ENCODE results near the gene HCLS1.

The HCLS1 gene

DNA sequence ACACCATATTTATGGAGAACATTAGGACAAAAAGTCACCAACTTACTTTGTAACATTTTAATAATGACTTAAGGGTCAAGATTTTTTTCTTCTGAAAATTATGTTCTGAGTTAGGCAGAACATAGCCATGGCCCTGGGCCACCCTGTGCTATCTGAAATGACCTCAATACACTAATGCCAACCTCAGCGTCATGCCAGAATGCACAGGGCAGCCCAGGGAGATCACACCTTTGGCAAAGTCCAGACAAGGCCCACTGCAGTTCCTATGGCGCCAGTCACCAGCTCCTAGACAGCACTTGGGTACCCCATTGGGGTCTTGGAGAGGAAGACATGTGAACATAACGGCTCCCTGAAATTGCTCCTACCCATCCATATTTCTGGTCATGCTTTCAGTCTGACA lies 33.1 kb downstream of the HCLS1 start:
- H3K4me1 ChIP-seq (ENCODE audit: control insufficient read depth in 1 of 2, insufficient read depth in 1 of 2, low read depth in 1 of 2, low read length in 1 of 2) = no peaks in the 10 kb centered on the region
- H3K36me3 ChIP-seq = peaks cover 45% of the 10 kb centered on the region
- H3K4me3 ChIP-seq (ENCODE audit: low read depth in 1 of 2, low read length in 1 of 2) = no peak overlapping the region
- TF ChIP-seq, protein P1, sequence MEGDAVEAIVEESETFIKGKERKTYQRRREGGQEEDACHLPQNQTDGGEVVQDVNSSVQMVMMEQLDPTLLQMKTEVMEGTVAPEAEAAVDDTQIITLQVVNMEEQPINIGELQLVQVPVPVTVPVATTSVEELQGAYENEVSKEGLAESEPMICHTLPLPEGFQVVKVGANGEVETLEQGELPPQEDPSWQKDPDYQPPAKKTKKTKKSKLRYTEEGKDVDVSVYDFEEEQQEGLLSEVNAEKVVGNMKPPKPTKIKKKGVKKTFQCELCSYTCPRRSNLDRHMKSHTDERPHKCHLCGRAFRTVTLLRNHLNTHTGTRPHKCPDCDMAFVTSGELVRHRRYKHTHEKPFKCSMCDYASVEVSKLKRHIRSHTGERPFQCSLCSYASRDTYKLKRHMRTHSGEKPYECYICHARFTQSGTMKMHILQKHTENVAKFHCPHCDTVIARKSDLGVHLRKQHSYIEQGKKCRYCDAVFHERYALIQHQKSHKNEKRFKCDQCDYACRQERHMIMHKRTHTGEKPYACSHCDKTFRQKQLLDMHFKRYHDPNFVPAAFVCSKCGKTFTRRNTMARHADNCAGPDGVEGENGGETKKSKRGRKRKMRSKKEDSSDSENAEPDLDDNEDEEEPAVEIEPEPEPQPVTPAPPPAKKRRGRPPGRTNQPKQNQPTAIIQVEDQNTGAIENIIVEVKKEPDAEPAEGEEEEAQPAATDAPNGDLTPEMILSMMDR (IDR thresholded peaks at IDR 0.05) = no peak
- H3K27me3 ChIP-seq = no peaks in the 10 kb centered on the region
- no peaks in the 10 kb centered on the region for H3K9me3 ChIP-seq
- H3K27ac ChIP-seq = no peak overlapping the region

DNA sequence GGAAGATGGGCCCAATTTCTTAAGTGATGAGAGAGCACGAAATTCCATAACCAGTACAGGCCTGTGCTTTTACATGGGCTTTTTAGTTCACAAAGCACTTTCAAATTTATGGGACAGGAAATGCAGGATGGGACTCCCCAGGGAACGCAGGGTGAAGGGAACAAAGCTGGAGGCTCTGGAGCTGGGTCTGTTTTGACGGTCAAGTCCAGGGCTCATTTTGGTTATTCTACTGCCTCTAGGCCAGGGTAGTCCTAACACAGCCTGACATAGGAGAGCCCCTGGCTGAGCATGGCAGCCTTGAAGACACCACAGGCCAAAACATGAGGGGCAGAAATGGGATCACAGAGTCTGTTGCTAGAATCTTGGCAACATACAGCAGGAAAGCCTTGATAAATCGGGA lies 33.5 kb downstream of the HCLS1 start:
- no peak overlapping the region for H3K4me3 ChIP-seq (ENCODE audit: low read depth in 1 of 2, low read length in 1 of 2)
- H3K36me3 ChIP-seq = peaks cover 40% of the 10 kb centered on the region
- no peaks in the 10 kb centered on the region for H3K4me1 ChIP-seq (ENCODE audit: control insufficient read depth in 1 of 2, insufficient read depth in 1 of 2, low read depth in 1 of 2, low read length in 1 of 2)
- no peaks in the 10 kb centered on the region for H3K27me3 ChIP-seq
- H3K9me3 ChIP-seq = no peaks in the 10 kb centered on the region
- TF ChIP-seq, protein P1 (IDR thresholded peaks at IDR 0.05) = no peak
- H3K27ac ChIP-seq = no peak overlapping the region

DNA sequence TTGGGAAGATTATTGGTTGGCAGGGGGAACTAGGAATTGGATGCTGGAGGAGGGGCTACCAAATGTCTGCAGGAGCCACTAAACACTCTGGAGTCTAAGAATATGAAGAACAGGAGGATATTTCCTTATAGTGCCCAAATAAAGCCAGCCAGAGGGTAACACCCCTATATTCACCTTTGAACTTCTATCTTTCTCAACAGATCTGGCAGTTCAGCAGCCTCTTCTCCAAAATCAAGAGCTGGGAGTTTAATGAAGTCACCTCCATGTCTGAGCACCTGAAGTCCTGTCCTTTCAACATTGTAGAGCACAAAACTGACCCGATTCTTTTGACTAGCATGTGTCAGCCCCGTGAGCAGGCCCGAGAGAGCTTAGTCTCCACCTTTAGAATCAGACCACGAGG lies 34.2 kb downstream of the HCLS1 start:
- TF ChIP-seq, protein P1 (IDR thresholded peaks at IDR 0.05) = no peak
- Histone ChIP-seq H3K27ac (no peak overlapping the region), H3K36me3 (peaks cover 33% of the 10 kb centered on the region), H3K4me3 (ENCODE audit: low read depth in 1 of 2, low read length in 1 of 2) (no peak overlapping the region), H3K4me1 (ENCODE audit: control insufficient read depth in 1 of 2, insufficient read depth in 1 of 2, low read depth in 1 of 2, low read length in 1 of 2) (no peaks in the 10 kb centered on the region), H3K9me3 (no peaks in the 10 kb centered on the region), H3K27me3 (no peaks in the 10 kb centered on the region)

DNA sequence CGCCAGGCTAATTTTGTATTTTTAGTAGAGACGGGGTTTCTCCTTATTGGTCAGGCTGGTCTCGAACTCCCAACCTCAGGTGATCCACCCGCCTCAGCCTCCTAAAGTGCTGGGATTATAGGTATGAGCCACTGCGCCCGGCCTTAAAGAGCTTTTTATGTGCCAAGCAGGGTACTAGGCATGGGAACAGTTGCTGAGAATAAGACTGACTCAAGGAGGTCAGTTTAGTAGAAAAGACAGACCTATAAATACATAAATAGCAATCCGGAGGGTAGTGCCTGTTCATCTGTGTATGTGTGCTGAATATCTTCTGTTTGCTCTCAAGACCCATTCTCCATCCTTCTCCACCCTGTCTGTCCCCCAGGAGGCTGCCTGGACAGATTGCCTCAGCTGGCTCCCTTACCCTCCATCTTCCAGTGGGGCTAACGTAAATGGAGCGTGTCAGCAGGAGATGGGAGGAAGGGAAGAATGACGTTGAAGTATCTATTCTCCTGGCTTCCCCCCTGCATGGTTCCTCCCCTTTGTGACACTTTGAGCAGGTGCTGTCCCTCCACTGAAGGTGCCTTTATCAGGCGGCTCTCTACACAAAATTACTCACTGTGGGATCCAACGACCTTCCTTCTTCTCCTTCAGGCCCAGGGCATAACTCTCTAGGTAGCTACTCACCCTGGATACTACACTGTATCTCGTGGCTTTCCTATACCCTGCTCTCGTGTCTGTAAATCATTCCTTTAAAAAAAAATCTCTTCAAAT lies 36.4 kb downstream of the HCLS1 start:
- Histone ChIP-seq H3K9me3 (no peaks in the 10 kb centered on the region), H3K4me1 (ENCODE audit: control insufficient read depth in 1 of 2, insufficient read depth in 1 of 2, low read depth in 1 of 2, low read length in 1 of 2) (no peaks in the 10 kb centered on the region), H3K27me3 (no peaks in the 10 kb centered on the region), H3K36me3 (peaks cover 12% of the 10 kb centered on the region), H3K4me3 (ENCODE audit: low read depth in 1 of 2, low read length in 1 of 2) (no peak overlapping the region), H3K27ac (no peak overlapping the region)
- TF ChIP-seq, protein P1 (IDR thresholded peaks at IDR 0.05) = no peak

DNA sequence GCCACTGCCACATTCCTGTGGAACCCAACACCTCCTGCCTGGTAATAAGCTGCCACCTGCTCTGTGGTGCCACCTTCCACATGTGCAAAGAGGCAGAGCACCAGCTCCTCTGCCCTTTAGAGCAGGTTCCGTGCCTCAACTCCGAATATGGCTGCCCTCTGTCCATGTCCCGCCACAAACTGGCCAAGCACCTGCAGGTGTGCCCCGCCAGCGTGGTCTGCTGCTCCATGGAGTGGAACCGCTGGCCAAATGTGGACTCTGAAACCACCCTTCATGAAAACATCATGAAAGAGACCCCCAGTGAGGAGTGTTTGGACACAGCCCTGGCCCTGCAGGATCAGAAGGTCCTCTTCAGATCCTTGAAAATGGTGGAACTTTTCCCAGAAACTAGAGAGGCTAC lies 39.2 kb downstream of the HCLS1 start:
- Histone ChIP-seq H3K27ac (no peak overlapping the region), H3K9me3 (no peaks in the 10 kb centered on the region), H3K4me1 (ENCODE audit: control insufficient read depth in 1 of 2, insufficient read depth in 1 of 2, low read depth in 1 of 2, low read length in 1 of 2) (no peaks in the 10 kb centered on the region), H3K27me3 (no peaks in the 10 kb centered on the region), H3K36me3 (no peaks in the 10 kb centered on the region), H3K4me3 (ENCODE audit: low read depth in 1 of 2, low read length in 1 of 2) (no peak overlapping the region)
- TF ChIP-seq, protein P1 (IDR thresholded peaks at IDR 0.05) = no peak
